SK-N-SH (cell line): Measurements from ENCODE around the gene POLR3C. TPM values are rescaled to one million over a fixed set of nuclear protein-coding genes. Genes with fewer than 3 reads are reported as not detected.

ENCODE experiments used
- CTCF ChIA-PET: fragments of 300-600, 350-600 bp; formaldehyde crosslinking; extraction: SDS; loops from one replicate; lab custom pipeline; 2021; lab: Yijun Ruan, JAX
- POLR2A ChIA-PET: fragments of 350-600 bp; sonication (Branson Sonifier 250); formaldehyde crosslinking; extraction: SDS; loops from one replicate; lab custom pipeline; 2020; ENCODE audit warnings: antibody characterized with exemption, inconsistent platforms; lab: Yijun Ruan, JAX
- DNase-seq: peaks from one replicate; pipeline ENCODE4 v3.0.0; 2012
- H2AFZ ChIP-seq: fragments of 200-600 bp; sonication (generic); 2 replicates; pipeline ENCODE4 v1.8.1; 2016; ENCODE audit warnings: antibody characterized with exemption, mild to moderate bottlenecking, low read depth
- H3F3A ChIP-seq: fragments of 200-600 bp; sonication (generic); replicated peaks from 2 replicates; pipeline ENCODE3; 2016; ENCODE audit warnings: antibody characterized with exemption, mild to moderate bottlenecking; ENCODE audit not compliant: insufficient read depth
- H3K27ac ChIP-seq, 2 experiments: fragments of 200-500 bp in 1 of 2; fragments of 200-600 bp in 1 of 2; sonication (Bioruptor generic) in 1 of 2; sonication (generic), shearing (Covaris generic) in 1 of 2; 2 replicates each; pipeline versions ENCODE4 v1.5.1 to v1.6.1; 2014 to 2016; ENCODE audit warnings: low read depth in 2 of 2, inconsistent platforms in 1 of 2, low read length in 1 of 2, mild to moderate bottlenecking in 1 of 2, mixed read lengths in 1 of 2
- H3K27me3 ChIP-seq: fragments of 200-600 bp; sonication (generic), shearing (Covaris generic); 2 replicates; pipeline ENCODE4 v1.6.1; 2016; ENCODE audit warnings: mixed run types; ENCODE audit not compliant: insufficient read depth
- H3K36me3 ChIP-seq, 2 experiments: fragments of 200-500 bp in 1 of 2; fragments of 200-600 bp in 1 of 2; sonication (Bioruptor generic) in 1 of 2; sonication (generic) in 1 of 2; replicated peaks in 1 of 2; 2 replicates each; pipeline versions ENCODE3 to v1.5.1; 2014 to 2016; ENCODE audit warnings: low read length in 1 of 2, mild to moderate bottlenecking in 1 of 2; ENCODE audit not compliant: insufficient read depth in 2 of 2, control insufficient read depth in 1 of 2
- H3K4me1 ChIP-seq, 2 experiments: fragments of 200-500 bp in 1 of 2; fragments of 200-600 bp in 1 of 2; sonication (Bioruptor generic) in 1 of 2; sonication (generic), shearing (Covaris generic) in 1 of 2; 2 replicates each; pipeline versions ENCODE4 v1.5.1 to v1.6.1; 2014 to 2016; ENCODE audit warnings: low read depth in 1 of 2, low read length in 1 of 2, mixed run types in 1 of 2; ENCODE audit not compliant: insufficient read depth in 2 of 2, control insufficient read depth in 1 of 2
- H3K4me2 ChIP-seq: fragments of 200-600 bp; sonication (generic), shearing (Covaris generic); 2 replicates; pipeline ENCODE4 v1.6.1; 2017; ENCODE audit warnings: mixed run types
- H3K4me3 ChIP-seq, 2 experiments: fragments of 200-500 bp in 1 of 2; fragments of 200-600 bp in 1 of 2; sonication (Bioruptor generic) in 1 of 2; sonication (generic), shearing (Covaris generic) in 1 of 2; 2 replicates each; pipeline versions ENCODE4 v1.5.1 to v1.8.1; 2014 to 2016; ENCODE audit warnings: low read depth in 2 of 2, inconsistent platforms in 1 of 2, low read length in 1 of 2, mild to moderate bottlenecking in 1 of 2, mixed read lengths in 1 of 2, moderate library complexity in 1 of 2
- H3K79me2 ChIP-seq: fragments of 200-600 bp; sonication (generic); 2 replicates; pipeline ENCODE4 v1.8.1; 2017; ENCODE audit warnings: mild to moderate bottlenecking; ENCODE audit not compliant: insufficient read depth
- H3K9ac ChIP-seq: fragments of 200-600 bp; sonication (generic); 2 replicates; pipeline ENCODE4 v1.6.1; 2017; ENCODE audit warnings: mixed run types
- H3K9me2 ChIP-seq: fragments of 200-600 bp; sonication (generic); 2 replicates; pipeline ENCODE4 v1.6.1; 2017; ENCODE audit warnings: mixed run types
- H3K9me3 ChIP-seq: fragments of 200-600 bp; sonication (generic); 2 replicates; pipeline ENCODE4 v1.6.1; 2017; ENCODE audit warnings: mixed run types, mild to moderate bottlenecking, moderate library complexity
- H4K20me1 ChIP-seq: fragments of 200-600 bp; sonication (generic); 2 replicates; pipeline ENCODE4 v1.6.1; 2017; ENCODE audit warnings: mild to moderate bottlenecking, mixed run types; ENCODE audit not compliant: insufficient read depth
- CHD2 ChIP-seq: fragments of 150-350 bp; IDR thresholded peaks from 2 replicates; pipeline ENCODE4 v1.6.1; 2018; ENCODE audit warnings: low read length; ENCODE audit not compliant: partially characterized antibody
- ELF1 ChIP-seq: IDR thresholded peaks from 2 replicates; pipeline ENCODE4 v1.4.0; 2012
- EP300 ChIP-seq, 2 experiments: IDR thresholded peaks; 2 replicates each; pipeline versions ENCODE4 v1.4.0 to v1.6.1; 2012; ENCODE audit warnings: borderline replicate concordance in 1 of 2, low read depth in 1 of 2, low read length in 1 of 2
- FOSL2 ChIP-seq: IDR thresholded peaks from 2 replicates; pipeline ENCODE4 v1.4.0; 2012; ENCODE audit warnings: low read depth, mild to moderate bottlenecking, moderate library complexity, borderline replicate concordance
- FOXJ3 ChIP-seq: sonication (generic); formaldehyde crosslinking; IDR thresholded peaks from 2 replicates; pipeline ENCODE4 v1.5.1; 2020; ENCODE audit warnings: mild to moderate bottlenecking, missing genetic modification reagents
- FOXM1 ChIP-seq: IDR thresholded peaks from 2 replicates; pipeline ENCODE4 v1.4.0; 2012; ENCODE audit warnings: low read depth, mild to moderate bottlenecking
- GABPA ChIP-seq: IDR thresholded peaks from 2 replicates; pipeline ENCODE4 v1.4.0; 2012; ENCODE audit warnings: low read depth, mild to moderate bottlenecking
- MEF2A ChIP-seq: IDR thresholded peaks from 2 replicates; pipeline ENCODE4 v1.4.0; 2012; ENCODE audit warnings: low read depth, borderline replicate concordance
- NRF1 ChIP-seq: IDR thresholded peaks from 2 replicates; pipeline ENCODE4 v1.6.1; 2012; ENCODE audit warnings: low read depth, mild to moderate bottlenecking, low read length
- POLR2AphosphoS5 ChIP-seq: IDR thresholded peaks from 2 replicates; pipeline ENCODE4 v1.6.1; 2012; ENCODE audit warnings: low read depth, low read length
- RAD21 ChIP-seq: IDR thresholded peaks from 2 replicates; pipeline ENCODE4 v1.6.1; 2012; ENCODE audit warnings: mild to moderate bottlenecking, low read length
- RXRA ChIP-seq: IDR thresholded peaks from 2 replicates; pipeline ENCODE4 v1.4.0; 2012; ENCODE audit warnings: low read depth, mild to moderate bottlenecking, borderline replicate concordance
- SIN3A ChIP-seq: IDR thresholded peaks from 2 replicates; pipeline ENCODE4 v1.6.1; 2012; ENCODE audit warnings: low read depth, mild to moderate bottlenecking, low read length, moderate library complexity, borderline replicate concordance
- SMC3 ChIP-seq: IDR thresholded peaks from 2 replicates; pipeline ENCODE4 v1.6.1; 2012; ENCODE audit warnings: low read depth, low read length, improper control_type of control experiment
- TAF1 ChIP-seq: IDR thresholded peaks from 2 replicates; pipeline ENCODE4 v1.6.1; 2012; ENCODE audit warnings: low read depth, mild to moderate bottlenecking, low read length, moderate library complexity, borderline replicate concordance
- TCF12 ChIP-seq: IDR thresholded peaks from 2 replicates; pipeline ENCODE4 v1.4.0; 2012
- YY1 ChIP-seq: IDR thresholded peaks from 2 replicates; pipeline ENCODE4 v1.4.0; 2012; ENCODE audit warnings: low read depth, mild to moderate bottlenecking
- WGBS: methylation state at CpG from one replicate; pipeline ENCODE4 v1.1.6; 2017; ENCODE audit warnings: low lambda C conversion rate; 5-methylcytosine and 5-hydroxymethylcytosine counted together
- polyA plus RNA-seq, 3 experiments: library from polyadenylated mRNA; depleted of rRNA; stranded (reverse); fragments of >200 nt; gene quantifications; 2 replicates each; pipeline ENCODE4 v1.2.3, GENCODE V29; 2012
- TF ChIP-seq, protein P1 (sequence below): IDR thresholded peaks from 2 replicates; pipeline ENCODE4 v1.4.0; 2012; ENCODE audit warnings: low read depth
- TF ChIP-seq, protein P2 (sequence below): fragments of 150-350 bp; IDR thresholded peaks from 2 replicates; pipeline ENCODE4 v1.6.1; 2016; ENCODE audit warnings: mild to moderate bottlenecking, low read depth, low read length
- TF ChIP-seq, protein P3 (sequence below): IDR thresholded peaks from 2 replicates; pipeline ENCODE4 v1.4.0; 2012; ENCODE audit warnings: low read depth, borderline replicate concordance
- TF ChIP-seq, protein P4 (sequence below): IDR thresholded peaks from 2 replicates; pipeline ENCODE4 v1.4.0; 2012; ENCODE audit warnings: low read depth, borderline replicate concordance

POLR3C gene
- polyA plus RNA-seq, 1 of the 3 experiments (the other 2 are of a cell fraction) = 34.1 TPM

DNA sequence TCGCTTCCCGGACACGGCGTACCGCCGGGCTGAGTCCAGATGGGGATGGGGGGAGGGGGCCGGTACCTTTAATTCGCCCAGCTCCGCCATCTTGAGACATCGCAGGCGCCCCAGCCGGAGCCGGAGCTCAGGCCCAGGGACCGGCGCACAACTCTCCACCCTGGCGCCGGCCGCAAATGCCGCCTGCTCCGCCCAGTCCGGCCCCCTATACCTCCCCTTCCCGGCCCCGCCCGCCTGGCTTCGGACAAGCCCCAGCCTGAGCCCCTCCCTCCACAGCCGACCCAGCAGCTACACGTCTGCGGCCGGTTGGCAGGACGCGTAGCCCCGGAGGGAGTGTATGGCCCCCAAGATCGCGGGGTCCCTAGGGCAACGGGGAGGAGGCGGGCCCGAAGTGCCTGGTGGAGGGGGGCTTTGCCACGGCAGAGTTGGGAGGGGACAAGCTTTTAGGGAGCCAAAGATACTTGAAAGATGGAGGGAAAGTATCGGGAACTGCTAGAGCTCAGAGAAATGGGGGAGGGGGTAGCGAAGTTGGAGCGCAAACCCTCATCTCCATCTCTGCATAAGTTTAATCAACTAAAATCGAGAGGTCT, 35.0 kb downstream of the POLR3C start, which contains the start of gene PIAS3 (continued):
- peak; percentile 69 for TF ChIP-seq TAF1
- peak; percentile 92 for TF ChIP-seq YY1
- TF ChIP-seq FOSL2 = no peak
- TF ChIP-seq SIN3A = peak; percentile 40; the same call in 1 of the 2 replicates
- TF ChIP-seq SMC3 = no peak
- TF ChIP-seq RXRA = no peak
- no peak for TF ChIP-seq FOXM1
- no peak for TF ChIP-seq GABPA
- TF ChIP-seq ELF1 = no peak
- TF ChIP-seq EP300 (IDR thresholded peaks at IDR 0.05; ENCODE audit: borderline replicate concordance in 1 of 2, low read depth in 1 of 2, low read length in 1 of 2) = peak in 1 of 2 experiments; percentile 3; a peak in 1 of 4 replicates
- TF ChIP-seq, protein P1, sequence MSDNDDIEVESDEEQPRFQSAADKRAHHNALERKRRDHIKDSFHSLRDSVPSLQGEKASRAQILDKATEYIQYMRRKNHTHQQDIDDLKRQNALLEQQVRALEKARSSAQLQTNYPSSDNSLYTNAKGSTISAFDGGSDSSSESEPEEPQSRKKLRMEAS = no peak
- TF ChIP-seq MEF2A = no peak
- peak; percentile 18; the same call in 1 of the 2 replicates for TF ChIP-seq TCF12

DNA sequence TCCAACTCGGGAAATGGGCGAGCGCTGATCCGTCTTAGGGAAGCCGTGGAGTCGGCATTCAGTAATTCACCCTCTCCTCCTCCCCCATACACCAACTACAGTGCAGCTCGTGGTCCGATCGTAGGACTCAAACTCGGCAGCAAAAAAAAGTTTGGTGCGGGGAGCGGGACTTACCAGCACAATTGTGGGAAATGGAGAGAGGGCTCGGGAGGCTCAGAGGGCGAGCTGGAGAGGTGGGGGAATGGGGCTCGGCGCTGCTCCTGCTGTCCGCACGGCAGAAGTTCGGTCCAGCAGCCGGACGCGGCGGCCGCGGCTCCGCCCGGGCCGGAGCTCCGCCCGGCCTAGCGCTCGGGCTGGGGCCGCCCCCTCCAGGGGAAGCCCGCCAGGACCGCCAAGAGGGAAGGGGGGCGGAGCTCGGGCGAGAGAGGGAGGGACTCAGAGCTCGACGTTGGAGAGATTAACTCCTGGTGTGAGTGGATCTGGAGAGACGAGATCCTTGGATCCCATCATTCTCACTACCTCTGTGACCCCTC, 35.6 kb downstream of the POLR3C start:
- Histone ChIP-seq H3K27ac (peak overlapping the region; percentile 83 to 92), H3K36me3 (peaks cover 18 to 20% of the 10 kb centered on the region in 2 experiments), H3K9ac (peak overlapping the region; percentile 77), H3K79me2 (peaks cover 20% of the 10 kb centered on the region), H3K4me1 (peaks cover 8 to 9% of the 10 kb centered on the region in 2 experiments; a peak in 3 of 4 replicates), H3K4me3 (peak overlapping the region; percentile 66 to 83), H3K9me3 (no peaks in the 10 kb centered on the region), H3K4me2 (peak overlapping the region; percentile 76), H4K20me1 (no peaks in the 10 kb centered on the region; the same call in 1 of the 2 replicates), H3F3A (no peaks in the 10 kb centered on the region), H3K9me2 (no peaks in the 10 kb centered on the region), H3K27me3 (no peaks in the 10 kb centered on the region; the same call in 1 of the 2 replicates), H2AFZ (peak overlapping the region; percentile 88)
- TF ChIP-seq, protein P2, sequence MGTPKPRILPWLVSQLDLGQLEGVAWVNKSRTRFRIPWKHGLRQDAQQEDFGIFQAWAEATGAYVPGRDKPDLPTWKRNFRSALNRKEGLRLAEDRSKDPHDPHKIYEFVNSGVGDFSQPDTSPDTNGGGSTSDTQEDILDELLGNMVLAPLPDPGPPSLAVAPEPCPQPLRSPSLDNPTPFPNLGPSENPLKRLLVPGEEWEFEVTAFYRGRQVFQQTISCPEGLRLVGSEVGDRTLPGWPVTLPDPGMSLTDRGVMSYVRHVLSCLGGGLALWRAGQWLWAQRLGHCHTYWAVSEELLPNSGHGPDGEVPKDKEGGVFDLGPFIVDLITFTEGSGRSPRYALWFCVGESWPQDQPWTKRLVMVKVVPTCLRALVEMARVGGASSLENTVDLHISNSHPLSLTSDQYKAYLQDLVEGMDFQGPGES = no peak
- TF ChIP-seq CHD2 = no peak
- TF ChIP-seq, protein P3, sequence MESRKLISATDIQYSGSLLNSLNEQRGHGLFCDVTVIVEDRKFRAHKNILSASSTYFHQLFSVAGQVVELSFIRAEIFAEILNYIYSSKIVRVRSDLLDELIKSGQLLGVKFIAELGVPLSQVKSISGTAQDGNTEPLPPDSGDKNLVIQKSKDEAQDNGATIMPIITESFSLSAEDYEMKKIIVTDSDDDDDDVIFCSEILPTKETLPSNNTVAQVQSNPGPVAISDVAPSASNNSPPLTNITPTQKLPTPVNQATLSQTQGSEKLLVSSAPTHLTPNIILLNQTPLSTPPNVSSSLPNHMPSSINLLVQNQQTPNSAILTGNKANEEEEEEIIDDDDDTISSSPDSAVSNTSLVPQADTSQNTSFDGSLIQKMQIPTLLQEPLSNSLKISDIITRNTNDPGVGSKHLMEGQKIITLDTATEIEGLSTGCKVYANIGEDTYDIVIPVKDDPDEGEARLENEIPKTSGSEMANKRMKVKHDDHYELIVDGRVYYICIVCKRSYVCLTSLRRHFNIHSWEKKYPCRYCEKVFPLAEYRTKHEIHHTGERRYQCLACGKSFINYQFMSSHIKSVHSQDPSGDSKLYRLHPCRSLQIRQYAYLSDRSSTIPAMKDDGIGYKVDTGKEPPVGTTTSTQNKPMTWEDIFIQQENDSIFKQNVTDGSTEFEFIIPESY = peak; percentile 52; the same call in 1 of the 2 replicates
- TF ChIP-seq FOXJ3 = no peak
- no peak for TF ChIP-seq RAD21
- peak; percentile 54 for TF ChIP-seq POLR2AphosphoS5
- no peak for TF ChIP-seq NRF1
- TF ChIP-seq, protein P4, sequence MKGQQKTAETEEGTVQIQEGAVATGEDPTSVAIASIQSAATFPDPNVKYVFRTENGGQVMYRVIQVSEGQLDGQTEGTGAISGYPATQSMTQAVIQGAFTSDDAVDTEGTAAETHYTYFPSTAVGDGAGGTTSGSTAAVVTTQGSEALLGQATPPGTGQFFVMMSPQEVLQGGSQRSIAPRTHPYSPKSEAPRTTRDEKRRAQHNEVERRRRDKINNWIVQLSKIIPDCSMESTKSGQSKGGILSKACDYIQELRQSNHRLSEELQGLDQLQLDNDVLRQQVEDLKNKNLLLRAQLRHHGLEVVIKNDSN = no peak
- TF ChIP-seq, protein P1 = peak; percentile 38; the same call in 1 of the 2 replicates
- peak; percentile 57; the same call in 1 of the 2 replicates for TF ChIP-seq TAF1
- peak; percentile 30; the same call in 1 of the 2 replicates for TF ChIP-seq SIN3A
- CTCF ChIA-PET = interaction anchor here (0.5 to 9.4 kb wide), 9 partner anchors 9 to 148 kb away, joined by 3 to 162 read pairs (median 3); partner anchors contain the start of genes LIX1L and NUDT17
- DNase-seq = peak; percentile 92
- WGBS = 0% methylated on average over 16 of the region's 41 CpGs
- POLR2A ChIA-PET = interaction anchor here (1.0 to 4.6 kb wide), 9 partner anchors 10 to 149 kb away, joined by 3 to 66 read pairs (median 8); partner anchors contain the start of genes ANKRD34A, ANKRD35, LIX1L and NUDT17
